HG03066 (cell line): ENCODE measurements around the gene FCRL5.
"Not testable (repeated sequence)": the region's sequence is repeated elsewhere in the genome, so short reads cannot be mapped to it uniquely, and the experiment has no call there.

ENCODE experiments used
- ATAC-seq: cut with Tn5 transposase; IDR thresholded peaks from one replicate; pipeline ENCODE4 v1.9.1; 2021; ENCODE audit warnings: low read depth; ENCODE audit not compliant: unreplicated experiment

FCRL5 gene

GRCh38 chr1:157490467-157491165 lies 61.7 kb downstream of the FCRL5 start:
- ATAC-seq, result no peak

GRCh38 chr1:157488156-157488555 lies 64.2 kb downstream of the FCRL5 start:
- no peak for ATAC-seq

- no peak for ATAC-seq
These were observed 64.8 kb downstream of the FCRL5 start for GRCh38 chr1:157487504-157487903.

GRCh38 chr1:157487096-157487495 lies 65.2 kb downstream of the FCRL5 start:
- ATAC-seq, result no peak

DNA sequence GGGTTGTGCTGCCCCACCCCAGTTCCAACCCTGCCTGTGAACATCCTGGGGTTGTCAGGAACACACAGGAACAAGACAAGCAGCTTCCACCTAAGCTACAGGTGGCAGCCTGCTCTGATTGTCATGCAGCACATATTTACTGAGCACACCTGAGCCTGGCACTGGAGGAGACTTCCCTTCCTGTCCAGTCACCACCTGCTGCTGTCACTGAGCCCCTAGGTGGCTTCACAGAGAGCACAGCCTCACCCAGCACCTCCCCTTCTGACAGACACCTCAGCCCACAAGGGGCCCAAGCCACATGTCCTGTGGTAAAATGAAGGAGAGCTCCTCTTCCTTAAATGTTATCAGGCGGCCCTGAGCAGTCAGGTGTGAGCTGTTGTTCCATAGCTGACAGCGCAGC lies 65.9 kb downstream of the FCRL5 start:
- not testable (repeated sequence) for ATAC-seq

- ATAC-seq, result no peak
These were observed 66.5 kb downstream of the FCRL5 start for GRCh38 chr1:157485793-157486192.

- no peak for ATAC-seq
These were observed 67.7 kb downstream of the FCRL5 start for GRCh38 chr1:157484573-157484972.

GRCh38 chr1:157483635-157484034 lies 68.7 kb downstream of the FCRL5 start:
- no peak for ATAC-seq

DNA sequence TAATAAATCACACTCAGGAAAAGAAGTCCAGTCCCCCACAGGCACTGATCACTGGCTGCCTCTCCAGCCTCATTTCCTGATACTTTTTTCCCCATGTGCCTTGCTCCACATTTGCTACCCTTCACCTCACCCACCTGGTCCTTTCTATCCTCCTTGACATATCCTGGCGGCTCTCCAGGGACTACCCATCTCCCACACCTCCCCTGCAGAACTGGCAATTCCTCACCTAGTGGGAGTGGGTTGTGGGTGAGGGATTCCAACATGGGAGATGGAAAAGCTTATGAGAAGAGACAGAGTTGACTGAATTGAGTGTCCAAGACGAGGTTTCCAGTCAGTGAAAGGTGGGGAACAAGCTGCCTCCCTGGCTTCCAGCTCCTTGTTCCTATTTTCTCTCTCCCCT lies 69.6 kb downstream of the FCRL5 start:
- ATAC-seq, result no peak

DNA sequence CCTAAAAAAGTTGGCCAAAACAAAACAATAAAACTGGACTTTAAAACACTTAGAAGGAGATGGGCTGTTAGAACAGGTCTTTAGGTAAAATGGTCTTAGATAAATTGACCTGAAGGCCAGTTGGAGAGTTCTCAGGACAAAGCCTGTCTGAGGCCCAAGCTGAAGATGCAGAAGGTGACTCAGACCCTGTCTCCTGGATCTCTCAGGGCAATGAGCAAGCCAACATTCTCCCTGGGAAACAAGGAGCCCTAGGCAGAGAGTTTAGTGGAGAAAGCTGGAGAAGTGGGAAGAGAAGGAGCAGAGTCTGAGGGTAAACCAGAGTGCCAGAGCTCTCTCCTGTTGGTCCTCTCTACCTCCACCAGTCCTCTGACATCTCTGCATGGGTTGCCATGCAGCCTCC lies 70.1 kb downstream of the FCRL5 start:
- no peak for ATAC-seq

- ATAC-seq, result no peak
These were observed 74.3 kb downstream of the FCRL5 start for GRCh38 chr1:157478030-157478429.

GRCh38 chr1:157477419-157477818 lies 74.9 kb downstream of the FCRL5 start:
- ATAC-seq, result no peak

DNA sequence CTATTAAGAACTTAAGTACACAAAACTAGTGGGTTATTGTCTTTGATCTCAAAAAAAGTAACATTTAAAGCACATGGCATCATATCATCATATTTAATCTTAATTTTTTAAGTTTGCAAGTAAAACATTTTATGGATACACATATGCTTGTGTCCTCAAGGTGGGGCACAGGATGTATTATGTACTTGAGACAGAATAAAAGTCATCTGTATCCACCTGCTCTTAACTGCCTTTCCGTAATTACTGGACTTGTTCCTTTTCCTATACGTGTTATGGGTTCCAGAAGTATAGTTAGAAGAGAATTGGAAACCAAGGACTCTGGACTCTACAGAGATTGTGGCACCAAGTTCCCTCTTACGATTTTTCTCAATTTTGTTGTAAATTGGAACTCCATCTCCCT lies 79.4 kb downstream of the FCRL5 start:
- no peak for ATAC-seq

GRCh38 chr1:157472056-157472701 lies 80.1 kb downstream of the FCRL5 start:
- ATAC-seq, result no peak

GRCh38 chr1:157471531-157471930 lies 80.8 kb downstream of the FCRL5 start:
- no peak for ATAC-seq

DNA sequence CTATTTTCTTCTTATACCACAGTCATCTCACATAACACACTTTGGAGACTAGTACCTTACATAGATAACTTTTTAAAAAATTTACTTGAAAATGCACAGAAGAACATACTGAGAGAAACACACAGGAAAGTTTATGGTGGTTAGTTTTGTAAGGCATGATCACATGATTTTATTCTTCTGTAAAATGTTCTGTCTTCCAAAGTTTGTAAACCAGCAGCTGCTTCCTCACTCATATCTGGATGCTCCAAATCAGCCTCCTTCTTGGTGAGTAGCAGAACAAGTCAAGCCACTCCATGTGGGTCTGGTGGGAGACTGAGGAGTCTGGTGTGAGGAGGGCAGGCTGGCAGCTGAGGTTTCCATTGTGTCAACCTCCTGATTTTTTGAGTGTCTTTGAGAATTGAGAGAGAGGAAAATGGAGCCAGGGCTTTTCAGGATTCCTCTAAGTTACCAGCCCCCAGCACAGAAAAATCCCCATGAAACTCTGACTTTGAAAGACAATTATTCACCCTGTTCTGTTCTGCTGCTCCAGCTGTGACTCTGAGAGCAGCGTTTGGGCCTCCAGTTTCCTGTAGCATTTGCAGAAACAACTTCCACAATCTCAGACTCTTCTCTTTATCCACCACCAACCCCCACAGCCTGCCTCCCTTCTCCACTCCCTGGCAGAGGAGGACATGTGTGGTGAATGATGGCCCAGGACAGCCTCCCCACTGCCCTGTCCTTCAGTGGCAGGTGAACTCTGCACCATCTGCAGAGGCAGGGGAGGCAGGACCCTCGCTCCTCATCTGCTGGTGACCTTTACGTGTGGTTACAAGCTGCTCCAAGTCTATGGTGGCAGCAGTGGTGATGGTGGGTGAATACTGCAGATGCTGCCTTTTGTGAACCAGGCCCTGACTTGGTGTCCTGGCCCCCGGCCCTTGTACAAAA lies 82.3 kb downstream of the FCRL5 start:
- no peak for ATAC-seq

- no peak for ATAC-seq
These were observed 83.0 kb downstream of the FCRL5 start for GRCh38 chr1:157469300-157469699.

GRCh38 chr1:157466011-157466410 lies 86.3 kb downstream of the FCRL5 start:
- no peak for ATAC-seq
